Glutamatergic neuron (in vitro differentiated cells): ENCODE results near the gene PARPBP. TPM values are rescaled to one million over a fixed set of nuclear protein-coding genes. Genes with fewer than 3 reads are reported as not detected.
"Not testable (repeated sequence)": the region's sequence is repeated elsewhere in the genome, so short reads cannot be mapped to it uniquely, and the experiment has no call there.

Experiments used
- DNase-seq: peaks from one replicate; pipeline ENCODE4 v3.0.0; 2022
- H3K27ac Mint-ChIP-seq: one replicate; pipeline ENCODE4 v1.8.0; 2020; ENCODE audit warnings: mild to moderate bottlenecking, mixed read lengths, inconsistent platforms; ENCODE audit not compliant: unreplicated experiment
- H3K27me3 Mint-ChIP-seq: one replicate; pipeline ENCODE4 v1.8.0; 2020; ENCODE audit warnings: mild to moderate bottlenecking, moderate library complexity, mixed read lengths, inconsistent platforms; ENCODE audit not compliant: unreplicated experiment
- H3K36me3 Mint-ChIP-seq: one replicate; pipeline ENCODE4 v1.8.0; 2020; ENCODE audit warnings: mild to moderate bottlenecking, mixed read lengths, inconsistent platforms; ENCODE audit not compliant: unreplicated experiment
- H3K4me1 Mint-ChIP-seq: one replicate; pipeline ENCODE4 v1.8.0; 2020; ENCODE audit warnings: mild to moderate bottlenecking, low read depth, mixed read lengths, inconsistent platforms; ENCODE audit not compliant: unreplicated experiment
- H3K4me3 Mint-ChIP-seq: one replicate; pipeline ENCODE4 v1.8.0; 2020; ENCODE audit warnings: mild to moderate bottlenecking, mixed read lengths, inconsistent platforms; ENCODE audit not compliant: unreplicated experiment
- H3K9me3 Mint-ChIP-seq: one replicate; pipeline ENCODE4 v1.8.0; 2020; ENCODE audit warnings: mild to moderate bottlenecking, moderate library complexity, mixed read lengths, inconsistent platforms; ENCODE audit not compliant: unreplicated experiment
- long read RNA-seq: library from polyadenylated mRNA; unstranded; transcript quantifications from one replicate; pipeline ENCODE4 v2.0.0, GENCODE V29; 2020; ENCODE audit not compliant: unreplicated experiment
- total RNA-seq: library from RNA; stranded (reverse); fragmentation: NEBNext Ultra II Directional; extraction: Animal tissue kit (Norgen Biotek cat#: 25700); gene quantifications from one replicate; pipeline ENCODE4 v1.2.1, GENCODE V29; 2021; ENCODE audit not compliant: unreplicated experiment
- TF ChIP-seq, protein P1 (sequence below): fragments of 200-600 bp; sonication (generic); IDR thresholded peaks from one replicate; pipeline ENCODE4 v1.5.0; 2021; ENCODE audit not compliant: partially characterized antibody, unreplicated experiment

PARPBP gene, protein sequence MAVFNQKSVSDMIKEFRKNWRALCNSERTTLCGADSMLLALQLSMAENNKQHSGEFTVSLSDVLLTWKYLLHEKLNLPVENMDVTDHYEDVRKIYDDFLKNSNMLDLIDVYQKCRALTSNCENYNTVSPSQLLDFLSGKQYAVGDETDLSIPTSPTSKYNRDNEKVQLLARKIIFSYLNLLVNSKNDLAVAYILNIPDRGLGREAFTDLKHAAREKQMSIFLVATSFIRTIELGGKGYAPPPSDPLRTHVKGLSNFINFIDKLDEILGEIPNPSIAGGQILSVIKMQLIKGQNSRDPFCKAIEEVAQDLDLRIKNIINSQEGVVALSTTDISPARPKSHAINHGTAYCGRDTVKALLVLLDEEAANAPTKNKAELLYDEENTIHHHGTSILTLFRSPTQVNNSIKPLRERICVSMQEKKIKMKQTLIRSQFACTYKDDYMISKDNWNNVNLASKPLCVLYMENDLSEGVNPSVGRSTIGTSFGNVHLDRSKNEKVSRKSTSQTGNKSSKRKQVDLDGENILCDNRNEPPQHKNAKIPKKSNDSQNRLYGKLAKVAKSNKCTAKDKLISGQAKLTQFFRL
- 6.3 TPM for total RNA-seq
- long read RNA-seq, partial matches to known transcripts, result 1 of 8 reads
- long read RNA-seq, other reads (novel, unspliced or antisense), result 7 of 8 reads

DNA sequence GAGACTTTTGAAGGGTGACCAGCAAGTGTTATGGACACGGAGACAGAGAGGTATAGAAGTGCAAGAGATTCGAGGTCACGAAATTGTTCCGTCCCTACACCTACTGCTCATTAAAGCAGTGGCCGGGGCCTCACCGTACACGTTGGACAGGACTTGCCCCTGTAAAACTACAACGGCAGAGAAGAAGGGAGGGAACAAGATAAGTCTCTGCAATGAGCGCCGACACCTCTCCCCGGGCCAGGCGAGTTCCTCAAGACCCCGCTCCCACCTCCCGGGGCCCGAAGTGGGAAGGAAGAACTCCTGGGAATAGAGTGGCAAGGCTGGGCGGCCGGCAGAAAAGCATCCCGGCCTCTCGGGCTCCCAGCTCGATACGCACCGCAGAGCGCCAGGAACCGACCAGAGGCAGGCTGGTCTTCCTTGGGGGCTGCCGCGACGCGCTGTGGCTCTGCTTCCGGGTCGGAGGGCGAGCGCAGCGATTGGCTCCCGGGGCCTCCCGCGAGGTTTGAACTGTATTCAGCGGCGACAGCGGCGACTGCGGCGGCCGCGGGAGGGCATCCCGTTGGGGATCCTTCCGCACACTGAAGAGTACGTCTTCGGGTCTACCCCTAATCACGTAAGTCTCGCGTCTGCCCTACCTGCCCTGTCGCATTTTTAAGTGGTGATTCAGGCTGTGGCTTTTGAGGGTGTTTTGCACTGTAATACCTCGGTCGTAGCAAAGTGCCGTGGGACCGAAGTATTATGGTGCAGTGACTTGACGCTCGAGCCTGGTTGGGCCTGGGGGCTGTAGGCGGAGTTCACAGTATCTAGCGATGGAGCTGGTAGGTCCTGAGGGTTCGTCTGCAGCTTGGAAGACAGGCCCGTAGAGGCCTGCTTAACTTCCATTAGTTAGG, at the start of gene PARPBP, which contains the start of gene NUP37:
Gene PARPBP, plus strand, starts transcription at position 510 of the 890 bp plus-strand sequence. CDS start 3,706 bp downstream, outside the sequence.
Gene NUP37, minus strand, starts transcription at position 441 of the 890 bp plus-strand sequence. CDS start 1,596 bp downstream, outside the sequence.
- Mint-ChIP-seq H3K27ac (peak within 1 kb of the TSS; percentile 81), H3K4me1 (peaks cover 6% of the 10 kb centered on the region), H3K27me3 (peaks cover 2% of the 10 kb centered on the region), H3K36me3 (no peaks in the 10 kb centered on the region), H3K9me3 (peaks cover 3% of the 10 kb centered on the region), H3K4me3 (peak within 1 kb of the TSS; percentile 91)
- DNase-seq, result peak; percentile 96
- TF ChIP-seq, protein P1, sequence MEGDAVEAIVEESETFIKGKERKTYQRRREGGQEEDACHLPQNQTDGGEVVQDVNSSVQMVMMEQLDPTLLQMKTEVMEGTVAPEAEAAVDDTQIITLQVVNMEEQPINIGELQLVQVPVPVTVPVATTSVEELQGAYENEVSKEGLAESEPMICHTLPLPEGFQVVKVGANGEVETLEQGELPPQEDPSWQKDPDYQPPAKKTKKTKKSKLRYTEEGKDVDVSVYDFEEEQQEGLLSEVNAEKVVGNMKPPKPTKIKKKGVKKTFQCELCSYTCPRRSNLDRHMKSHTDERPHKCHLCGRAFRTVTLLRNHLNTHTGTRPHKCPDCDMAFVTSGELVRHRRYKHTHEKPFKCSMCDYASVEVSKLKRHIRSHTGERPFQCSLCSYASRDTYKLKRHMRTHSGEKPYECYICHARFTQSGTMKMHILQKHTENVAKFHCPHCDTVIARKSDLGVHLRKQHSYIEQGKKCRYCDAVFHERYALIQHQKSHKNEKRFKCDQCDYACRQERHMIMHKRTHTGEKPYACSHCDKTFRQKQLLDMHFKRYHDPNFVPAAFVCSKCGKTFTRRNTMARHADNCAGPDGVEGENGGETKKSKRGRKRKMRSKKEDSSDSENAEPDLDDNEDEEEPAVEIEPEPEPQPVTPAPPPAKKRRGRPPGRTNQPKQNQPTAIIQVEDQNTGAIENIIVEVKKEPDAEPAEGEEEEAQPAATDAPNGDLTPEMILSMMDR, result no peak

DNA sequence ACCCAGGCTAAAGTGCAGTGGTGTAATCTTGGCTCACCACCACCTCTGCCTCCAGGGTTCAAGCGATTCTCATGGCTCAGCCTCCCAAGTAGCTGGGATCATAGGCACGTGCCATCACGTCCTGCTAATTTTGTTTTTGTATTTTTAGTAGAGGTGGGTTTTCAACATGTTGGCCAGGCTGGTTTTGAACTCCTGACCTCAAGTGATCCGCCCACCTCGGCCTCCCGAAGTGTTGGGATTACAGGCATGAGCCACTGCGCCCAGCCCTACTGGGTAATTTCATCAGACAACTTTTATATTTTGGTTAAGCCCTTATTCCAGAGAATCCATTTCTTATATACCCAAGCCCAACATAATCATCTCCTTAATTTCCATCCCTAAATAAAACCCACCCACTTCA, 47.9 kb upstream of the PARPBP start:
- not testable (repeated sequence) for H3K4me1 Mint-ChIP-seq, DNase-seq, H3K27me3 Mint-ChIP-seq, H3K27ac Mint-ChIP-seq, H3K4me3 Mint-ChIP-seq, H3K9me3 Mint-ChIP-seq, H3K36me3 Mint-ChIP-seq

GRCh38 chr12:102080842-102081241, 39.1 kb upstream of the PARPBP start:
- Mint-ChIP-seq H3K27ac (no peak overlapping the region), H3K27me3 (no peaks in the 10 kb centered on the region), H3K9me3 (no peaks in the 10 kb centered on the region), H3K4me1 (no peaks in the 10 kb centered on the region), H3K4me3 (no peak overlapping the region), H3K36me3 (no peaks in the 10 kb centered on the region)
- TF ChIP-seq, protein P1, result no peak
- no peak for DNase-seq

DNA sequence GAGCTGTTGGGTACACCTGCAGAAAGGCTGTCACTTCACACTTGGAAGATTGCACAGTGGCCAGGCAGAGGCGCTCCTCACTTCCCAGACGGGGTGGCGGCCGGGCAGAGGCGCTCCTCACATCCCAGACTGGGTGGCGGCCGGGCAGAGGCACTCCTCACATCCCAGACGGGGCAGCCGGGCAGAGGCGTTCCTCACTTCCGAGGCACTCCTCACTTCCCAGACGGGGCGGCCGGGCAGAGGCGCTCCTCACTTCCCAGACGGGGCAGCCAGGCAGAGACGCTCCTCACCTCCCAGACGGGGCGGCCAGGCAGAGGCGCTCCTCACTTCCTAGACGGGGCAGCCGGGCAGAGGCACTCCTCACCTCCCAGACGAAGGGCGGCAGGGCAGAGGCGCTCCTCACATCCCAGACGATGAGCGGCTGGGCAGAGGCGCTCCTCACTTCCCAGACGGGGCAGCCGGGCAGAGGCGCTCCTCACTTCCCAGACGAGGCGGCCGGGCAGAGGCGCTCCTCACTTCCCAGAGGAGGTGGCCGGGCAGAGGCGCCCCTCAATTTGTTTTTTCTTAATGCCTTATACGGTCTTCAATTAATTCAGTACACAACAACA, 30.7 kb upstream of the PARPBP start:
- H3K36me3 Mint-ChIP-seq, H3K27me3 Mint-ChIP-seq, H3K9me3 Mint-ChIP-seq, H3K4me3 Mint-ChIP-seq, DNase-seq, H3K4me1 Mint-ChIP-seq: not testable (repeated sequence)
- peak overlapping the region; percentile 52 for H3K27ac Mint-ChIP-seq

DNA sequence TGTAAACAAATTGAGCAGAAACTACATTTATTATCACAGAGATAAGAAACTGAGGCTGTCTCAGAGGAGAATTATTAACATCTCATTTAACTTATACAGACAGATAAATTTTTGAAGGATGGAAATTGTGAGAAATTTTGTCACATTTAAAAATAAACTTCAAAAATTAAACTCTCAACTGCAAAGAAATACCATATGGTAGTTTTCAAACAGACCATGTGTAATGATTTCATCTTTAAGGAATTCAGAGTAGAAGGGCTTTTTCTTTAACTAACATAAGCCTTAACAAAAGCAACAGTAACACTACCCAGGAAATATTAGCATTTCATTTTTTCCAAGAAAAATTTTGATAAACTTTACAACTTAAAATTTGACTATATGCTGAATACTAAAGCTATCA, 26.7 kb upstream of the PARPBP start:
- H3K36me3 Mint-ChIP-seq, result peaks cover 7% of the 10 kb centered on the region
- no peak for DNase-seq
- TF ChIP-seq, protein P1, result peak; percentile 11
- H3K9me3 Mint-ChIP-seq, result no peaks in the 10 kb centered on the region
- H3K4me1 Mint-ChIP-seq, result no peaks in the 10 kb centered on the region
- H3K27me3 Mint-ChIP-seq, result peaks cover 2% of the 10 kb centered on the region
- H3K27ac Mint-ChIP-seq, result no peak overlapping the region
- no peak overlapping the region for H3K4me3 Mint-ChIP-seq
